Measurements from ENCODE around the gene OGFOD3. TPM values are rescaled to one million over a fixed set of nuclear protein-coding genes. Genes with fewer than 3 reads are reported as not detected.
A peak's percentile ranks its signal among the peaks of the same experiment; 100 is the strongest.
"Not testable (repeated sequence)": the region's sequence is repeated elsewhere in the genome, so short reads cannot be mapped to it uniquely, and the experiment has no call there.

OGFOD3 gene
- 23.6 and 28.4 TPM in 2 replicates for total RNA-seq (2012; rRNA removed)

DNA sequence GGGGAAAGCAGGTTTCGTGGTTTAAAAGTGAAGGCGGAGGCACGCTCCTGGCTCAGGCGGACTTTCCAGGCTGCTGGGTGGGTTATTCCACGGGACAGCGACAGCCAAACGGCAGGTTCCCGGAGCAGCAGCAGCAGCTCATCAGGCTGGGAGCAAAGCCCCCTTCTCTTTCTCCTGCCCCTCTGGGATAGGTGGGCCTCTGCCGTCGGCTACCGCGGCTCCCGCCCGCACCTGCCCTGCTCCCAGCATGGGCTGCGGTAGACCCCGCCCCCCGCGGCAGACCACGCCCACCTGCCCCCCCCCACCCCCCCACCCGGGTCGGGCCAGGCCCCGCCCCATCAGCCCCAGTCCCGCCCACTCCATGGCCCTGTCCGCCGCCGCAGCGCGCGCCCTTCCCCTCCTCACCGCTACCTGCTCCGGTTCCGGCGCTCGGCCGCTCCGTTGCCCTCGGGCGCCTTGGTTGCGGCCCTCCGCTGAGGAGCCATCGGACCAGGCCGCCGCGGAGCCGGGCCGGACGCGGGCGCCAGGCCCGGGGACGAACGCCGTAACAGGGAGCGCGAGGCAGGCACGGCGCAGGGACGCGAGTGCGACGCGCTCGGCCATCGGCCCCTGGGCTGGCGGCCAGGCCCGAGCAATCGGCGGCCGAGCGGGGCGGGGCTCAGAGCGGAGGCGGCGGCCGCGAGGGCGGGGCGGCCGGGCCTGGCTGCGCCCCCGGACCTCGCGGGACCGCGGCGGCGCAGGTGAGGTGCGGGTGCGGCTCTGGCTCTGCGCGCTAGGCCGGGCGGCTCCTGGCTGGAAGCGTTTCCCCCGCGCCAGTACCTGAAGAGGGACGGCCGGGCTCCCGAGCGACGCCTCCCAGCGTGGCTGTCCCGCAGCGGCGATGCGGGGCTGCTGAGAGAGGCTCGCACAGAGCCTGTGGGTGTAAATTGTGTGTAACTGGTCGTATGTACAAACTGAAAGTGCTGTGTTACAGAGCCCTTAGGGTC lies at the start of gene OGFOD3, which contains the start of gene HEXD:
Gene OGFOD3, minus strand, starts transcription at position 586 of the 986 bp plus-strand sequence. Its CDS starts 101 bp downstream, at position 485.
Gene HEXD, plus strand, starts transcription at position 347 of the 986 bp plus-strand sequence. CDS start 1,453 bp downstream, outside the sequence.
- Histone ChIP-seq H3K4me2 (ENCODE audit: low read length) (peak within 1 kb of the TSS; percentile 91), H3K4me3 (ENCODE audit: low read length) (peak within 1 kb of the TSS; percentile 100), H3K9me3 (replicated peaks; ENCODE audit: low read length) (no peaks in the 10 kb centered on the region), H3K36me3 (ENCODE audit: insufficient read depth, low read length) (no peaks in the 10 kb centered on the region), H3K27me3 (ENCODE audit: control insufficient read depth, insufficient read depth, low read length) (no peaks in the 10 kb centered on the region), H3K9ac (ENCODE audit: low read depth, low read length) (peak within 1 kb of the TSS; percentile 93), H3K4me1 (ENCODE audit: control insufficient read depth, insufficient read depth, low read length) (peaks cover 5% of the 10 kb centered on the region)

- no peak overlapping the region for H3K4me3 ChIP-seq (ENCODE audit: low read length)
- H3K27me3 ChIP-seq (ENCODE audit: control insufficient read depth, insufficient read depth, low read length): no peaks in the 10 kb centered on the region
- no peak overlapping the region for H3K9ac ChIP-seq (ENCODE audit: low read depth, low read length)
- H3K9me3 ChIP-seq (replicated peaks; ENCODE audit: low read length): no peaks in the 10 kb centered on the region
- no peaks in the 10 kb centered on the region for H3K4me1 ChIP-seq (ENCODE audit: control insufficient read depth, insufficient read depth, low read length)
- peaks cover 42% of the 10 kb centered on the region for H3K36me3 ChIP-seq (ENCODE audit: insufficient read depth, low read length)
- H3K4me2 ChIP-seq (ENCODE audit: low read length): no peak overlapping the region
These were observed 46.7 kb upstream of the OGFOD3 start for GRCh38 chr17:82465023-82465603.

GRCh38 chr17:82464567-82464929 lies 46.2 kb upstream of the OGFOD3 start:
- no peaks in the 10 kb centered on the region for H3K9me3 ChIP-seq (replicated peaks; ENCODE audit: low read length)
- H3K27me3 ChIP-seq (ENCODE audit: control insufficient read depth, insufficient read depth, low read length): no peaks in the 10 kb centered on the region
- H3K36me3 ChIP-seq (ENCODE audit: insufficient read depth, low read length): peaks cover 39% of the 10 kb centered on the region
- no peak overlapping the region for H3K4me3 ChIP-seq (ENCODE audit: low read length)
- H3K9ac ChIP-seq (ENCODE audit: low read depth, low read length): no peak overlapping the region
- H3K4me2 ChIP-seq (ENCODE audit: low read length): no peak overlapping the region
- H3K4me1 ChIP-seq (ENCODE audit: control insufficient read depth, insufficient read depth, low read length): peaks cover 2% of the 10 kb centered on the region

GRCh38 chr17:82463925-82464566 lies 45.7 kb upstream of the OGFOD3 start:
- peaks cover 5% of the 10 kb centered on the region for H3K4me1 ChIP-seq (ENCODE audit: control insufficient read depth, insufficient read depth, low read length)
- no peaks in the 10 kb centered on the region for H3K27me3 ChIP-seq (ENCODE audit: control insufficient read depth, insufficient read depth, low read length)
- H3K9ac ChIP-seq (ENCODE audit: low read depth, low read length): no peak overlapping the region
- H3K4me2 ChIP-seq (ENCODE audit: low read length): no peak overlapping the region
- no peak overlapping the region for H3K4me3 ChIP-seq (ENCODE audit: low read length)
- H3K9me3 ChIP-seq (replicated peaks; ENCODE audit: low read length): no peaks in the 10 kb centered on the region
- H3K36me3 ChIP-seq (ENCODE audit: insufficient read depth, low read length): peaks cover 39% of the 10 kb centered on the region

DNA sequence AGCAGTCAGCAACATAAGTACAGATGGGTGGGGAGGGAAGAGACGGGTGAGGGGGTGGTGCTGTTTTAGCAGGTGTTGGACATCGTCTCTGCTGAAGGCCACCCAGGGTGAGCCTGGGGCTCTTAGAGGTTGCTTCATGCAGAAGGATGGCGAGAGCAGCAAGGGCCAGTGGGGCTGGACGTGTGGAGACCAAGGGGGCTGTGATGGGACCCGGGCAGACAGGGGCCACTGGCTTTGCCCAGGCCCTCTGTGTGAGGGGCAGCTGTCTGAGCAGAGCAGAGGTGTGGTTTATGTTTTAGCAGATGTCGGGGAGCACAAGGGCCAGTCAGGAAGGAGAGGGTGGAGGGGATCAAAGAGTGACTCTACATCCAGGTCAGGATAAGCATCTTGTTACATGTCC lies 45.0 kb upstream of the OGFOD3 start:
- H3K9me3 ChIP-seq (replicated peaks; ENCODE audit: low read length): no peaks in the 10 kb centered on the region
- no peak overlapping the region for H3K4me2 ChIP-seq (ENCODE audit: low read length)
- peaks cover 5% of the 10 kb centered on the region for H3K4me1 ChIP-seq (ENCODE audit: control insufficient read depth, insufficient read depth, low read length)
- peaks cover 35% of the 10 kb centered on the region for H3K36me3 ChIP-seq (ENCODE audit: insufficient read depth, low read length)
- H3K27me3 ChIP-seq (ENCODE audit: control insufficient read depth, insufficient read depth, low read length): no peaks in the 10 kb centered on the region
- no peak overlapping the region for H3K9ac ChIP-seq (ENCODE audit: low read depth, low read length)
- H3K4me3 ChIP-seq (ENCODE audit: low read length): no peak overlapping the region

DNA sequence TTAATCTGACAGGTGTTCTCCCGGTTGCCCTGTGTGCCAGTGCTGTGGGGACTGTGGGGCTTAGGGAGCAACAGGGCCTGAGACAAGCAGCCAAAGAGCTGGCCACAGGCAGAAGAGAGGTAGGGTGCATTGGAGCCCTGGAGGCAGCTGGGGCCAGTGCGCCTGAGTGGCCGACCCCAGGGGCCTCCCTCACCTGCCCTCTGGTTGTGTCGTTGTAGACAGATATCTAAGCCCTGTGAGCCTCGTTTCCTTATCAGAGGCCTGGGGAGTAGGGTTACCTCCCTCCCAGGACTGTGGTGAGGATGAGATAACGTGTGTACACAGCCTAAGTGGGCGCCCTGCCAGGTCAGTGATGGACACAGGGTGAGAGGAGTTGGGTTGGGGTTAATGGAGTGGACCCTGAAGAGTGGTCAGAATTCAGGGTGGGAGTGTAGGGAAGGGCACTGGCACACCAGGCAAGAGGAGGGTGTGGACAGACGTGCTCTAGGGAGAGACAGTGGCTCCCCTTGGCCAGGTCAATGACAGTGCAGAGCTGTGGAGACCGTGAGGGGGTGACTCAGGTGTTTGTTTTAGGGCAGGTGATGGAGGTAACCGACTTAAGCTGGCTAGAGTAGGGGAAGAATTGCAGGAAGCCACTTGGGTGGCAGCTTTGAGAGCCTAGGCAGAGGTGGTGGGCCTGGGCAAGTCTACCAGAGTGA lies 43.6 kb upstream of the OGFOD3 start:
- Histone ChIP-seq H3K4me1 (ENCODE audit: control insufficient read depth, insufficient read depth, low read length) (peaks cover 12% of the 10 kb centered on the region), H3K27me3 (ENCODE audit: control insufficient read depth, insufficient read depth, low read length) (no peaks in the 10 kb centered on the region), H3K4me3 (ENCODE audit: low read length) (no peak overlapping the region), H3K9ac (ENCODE audit: low read depth, low read length) (no peak overlapping the region), H3K4me2 (ENCODE audit: low read length) (no peak overlapping the region), H3K36me3 (ENCODE audit: insufficient read depth, low read length) (peaks cover 35% of the 10 kb centered on the region), H3K9me3 (replicated peaks; ENCODE audit: low read length) (no peaks in the 10 kb centered on the region)

GRCh38 chr17:82459936-82460335 lies 41.5 kb upstream of the OGFOD3 start:
- H3K4me3 ChIP-seq (ENCODE audit: low read length); H3K27me3 ChIP-seq (ENCODE audit: control insufficient read depth, insufficient read depth, low read length); H3K9ac ChIP-seq (ENCODE audit: low read depth, low read length); H3K9me3 ChIP-seq (replicated peaks; ENCODE audit: low read length): not testable (repeated sequence)
- Histone ChIP-seq H3K36me3 (ENCODE audit: insufficient read depth, low read length) (peaks cover 29% of the 10 kb centered on the region), H3K4me2 (ENCODE audit: low read length) (peak overlapping the region; percentile 79), H3K4me1 (ENCODE audit: control insufficient read depth, insufficient read depth, low read length) (peaks cover 12% of the 10 kb centered on the region)

GRCh38 chr17:82458885-82459424 lies 40.6 kb upstream of the OGFOD3 start:
- Histone ChIP-seq H3K36me3 (ENCODE audit: insufficient read depth, low read length) (peaks cover 19% of the 10 kb centered on the region), H3K9me3 (replicated peaks; ENCODE audit: low read length) (no peaks in the 10 kb centered on the region), H3K9ac (ENCODE audit: low read depth, low read length) (peak overlapping the region; percentile 86), H3K4me2 (ENCODE audit: low read length) (peak overlapping the region; percentile 79), H3K27me3 (ENCODE audit: control insufficient read depth, insufficient read depth, low read length) (no peaks in the 10 kb centered on the region), H3K4me3 (ENCODE audit: low read length) (peak overlapping the region; percentile 93), H3K4me1 (ENCODE audit: control insufficient read depth, insufficient read depth, low read length) (peaks cover 12% of the 10 kb centered on the region)

DNA sequence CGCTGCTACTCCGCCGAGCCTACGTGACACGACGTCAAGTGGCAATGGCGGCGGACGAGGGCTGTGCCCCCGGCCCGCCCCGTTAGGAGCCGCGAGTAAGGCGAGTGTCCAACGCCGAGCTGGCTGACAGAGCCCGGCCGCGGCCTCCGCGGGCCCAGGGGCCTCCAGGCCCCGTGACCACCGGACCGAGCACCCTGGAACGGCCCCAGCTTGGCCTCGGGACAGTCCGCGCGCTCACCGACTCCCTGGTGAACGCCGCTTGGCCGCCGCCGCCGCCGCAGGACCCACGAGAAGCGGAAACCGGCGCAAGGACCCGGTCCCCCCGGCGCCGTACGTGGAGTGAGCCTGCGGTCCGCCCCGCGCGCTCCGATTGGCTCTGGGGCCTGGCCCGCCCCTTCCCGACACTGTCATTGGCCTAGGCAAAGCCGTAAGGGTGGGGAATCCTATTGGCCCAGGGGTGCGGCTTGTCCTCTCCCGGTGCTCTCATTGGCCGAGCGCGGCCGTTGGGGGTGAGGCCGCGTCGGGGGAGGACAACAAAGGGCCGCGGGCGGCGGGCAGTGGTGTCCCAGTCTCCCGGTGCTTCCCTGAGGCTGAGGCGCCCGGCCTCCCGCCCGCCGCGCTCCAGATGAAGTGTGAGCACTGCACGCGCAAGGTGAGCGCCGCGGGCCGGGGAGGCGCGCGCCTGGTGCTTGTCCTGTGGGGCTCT lies 39.9 kb upstream of the OGFOD3 start, which contains the start of gene NARF:
Gene NARF, plus strand, starts transcription at position 563 of the 706 bp plus-strand sequence. Its CDS starts 63 bp downstream, at position 626.
- H3K4me2 ChIP-seq (ENCODE audit: low read length): peak within 1 kb of the TSS; percentile 88
- H3K4me3 ChIP-seq (ENCODE audit: low read length): peak within 1 kb of the TSS; percentile 93
- no peaks in the 10 kb centered on the region for H3K27me3 ChIP-seq (ENCODE audit: control insufficient read depth, insufficient read depth, low read length)
- H3K4me1 ChIP-seq (ENCODE audit: control insufficient read depth, insufficient read depth, low read length): peaks cover 12% of the 10 kb centered on the region
- H3K9ac ChIP-seq (ENCODE audit: low read depth, low read length): peak within 1 kb of the TSS; percentile 99
- peaks cover 15% of the 10 kb centered on the region for H3K36me3 ChIP-seq (ENCODE audit: insufficient read depth, low read length)
- H3K9me3 ChIP-seq (replicated peaks; ENCODE audit: low read length): no peaks in the 10 kb centered on the region

DNA sequence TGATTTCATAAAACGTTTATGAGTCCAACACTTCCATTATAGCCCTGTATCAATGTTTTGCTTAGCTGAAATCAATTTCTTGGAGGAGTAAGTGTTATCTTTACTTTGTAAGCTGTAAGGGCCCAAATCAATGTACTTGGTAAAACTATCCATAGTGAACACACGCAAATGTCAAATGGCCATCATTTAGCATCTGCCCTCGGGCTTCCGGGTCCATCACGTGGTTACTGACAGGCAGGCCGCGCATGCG lies 39.5 kb upstream of the OGFOD3 start:
- no peaks in the 10 kb centered on the region for H3K27me3 ChIP-seq (ENCODE audit: control insufficient read depth, insufficient read depth, low read length)
- peaks cover 12% of the 10 kb centered on the region for H3K4me1 ChIP-seq (ENCODE audit: control insufficient read depth, insufficient read depth, low read length)
- peaks cover 15% of the 10 kb centered on the region for H3K36me3 ChIP-seq (ENCODE audit: insufficient read depth, low read length)
- peak overlapping the region; percentile 93 for H3K4me3 ChIP-seq (ENCODE audit: low read length)
- no peaks in the 10 kb centered on the region for H3K9me3 ChIP-seq (replicated peaks; ENCODE audit: low read length)
- peak overlapping the region; percentile 99 for H3K9ac ChIP-seq (ENCODE audit: low read depth, low read length)
- H3K4me2 ChIP-seq (ENCODE audit: low read length): peak overlapping the region; percentile 88

Data from skeletal muscle satellite cell (primary cell).